H1 (cell line): ENCODE results near the gene NEDD1. TPM values are rescaled to one million over a fixed set of nuclear protein-coding genes. Genes with fewer than 3 reads are reported as not detected.

Experiments used
- CTCF ChIA-PET: fragments of 300-600 bp; sonication (Branson Sonifier 250); formaldehyde crosslinking; loops from one replicate; lab custom pipeline; 2021; ENCODE audit not compliant: partially characterized antibody; lab: Charles Lee
- POLR2A ChIA-PET: fragments of 300-600 bp; sonication (Branson Sonifier 250); formaldehyde crosslinking; loops from one replicate; lab custom pipeline; 2021; ENCODE audit warnings: inconsistent platforms; ENCODE audit not compliant: partially characterized antibody; lab: Charles Lee
- DNase-seq, 2 experiments: peaks; one replicate each; pipeline versions ENCODE4 v3.0.0 to v3.0.0-alpha.2; 2010 to 2022; ENCODE audit warnings: low spot score in 2 of 2, low read depth in 1 of 2, mixed read lengths in 1 of 2
- FAIRE-seq: peaks from 2 replicates; lab custom pipeline; 2011; peaks lifted over from hg19 to GRCh38; lab: Jason Lieb, UNC
- H2AFZ ChIP-seq: 2 replicates; pipeline ENCODE4 v1.8.1; 2012; ENCODE audit warnings: low read length, inconsistent platforms
- H2AK5ac ChIP-seq: 2 replicates; pipeline ENCODE4 v1.6.1; 2013; ENCODE audit warnings: low read depth, low read length
- H2BK120ac ChIP-seq: replicated peaks from 2 replicates; pipeline ENCODE3; 2013; ENCODE audit warnings: low read depth, low read length, inconsistent platforms
- H2BK12ac ChIP-seq: 2 replicates; pipeline ENCODE4 v1.6.1; 2013; ENCODE audit warnings: low read depth, low read length
- H2BK15ac ChIP-seq: 2 replicates; pipeline ENCODE4 v1.6.1; 2013; ENCODE audit warnings: low read length
- H2BK20ac ChIP-seq: 2 replicates; pipeline ENCODE4 v1.6.1; 2013; ENCODE audit warnings: low read length
- H2BK5ac ChIP-seq: 2 replicates; pipeline ENCODE4 v1.6.1; 2013; ENCODE audit warnings: low read depth, low read length
- H3K14ac ChIP-seq: 2 replicates; pipeline ENCODE4 v1.6.1; 2013; ENCODE audit warnings: inconsistent platforms; ENCODE audit not compliant: insufficient read length
- H3K18ac ChIP-seq: 2 replicates; pipeline ENCODE4 v1.6.1; 2013; ENCODE audit warnings: low read length; ENCODE audit errors: extremely low read depth
- H3K23ac ChIP-seq: 2 replicates; pipeline ENCODE4 v1.6.1; 2013; ENCODE audit warnings: inconsistent platforms; ENCODE audit not compliant: insufficient read length
- H3K23me2 ChIP-seq: 2 replicates; pipeline ENCODE4 v1.6.1; 2013; ENCODE audit warnings: low read depth, low read length
- H3K27ac ChIP-seq: 2 replicates; pipeline ENCODE4 v1.6.1; 2011; ENCODE audit warnings: low read depth, low read length, inconsistent platforms
- H3K27me3 ChIP-seq, 4 experiments: replicated peaks in 1 of 4; 1 replicate in 1 of 4; 2 replicates in 3 of 4; pipeline versions ENCODE4 v1.6.1 to v1.8.1; 2011 to 2013; ENCODE audit warnings: low read length in 3 of 4, mild to moderate bottlenecking in 3 of 4, inconsistent platforms in 2 of 4, mixed read lengths in 2 of 4, moderate library complexity in 1 of 4; ENCODE audit not compliant: control insufficient read depth in 3 of 4, insufficient read depth in 3 of 4; ENCODE audit errors: extremely low read depth in 1 of 4
- H3K36me3 ChIP-seq, 4 experiments: 2 replicates each; pipeline versions ENCODE4 v1.6.1 to v1.8.1; 2011 to 2013; ENCODE audit warnings: mild to moderate bottlenecking in 4 of 4, low read length in 3 of 4, moderate library complexity in 2 of 4, control low read depth in 1 of 4, inconsistent platforms in 1 of 4; ENCODE audit not compliant: insufficient read depth in 4 of 4, control insufficient read depth in 2 of 4
- H3K4ac ChIP-seq: replicated peaks from 2 replicates; pipeline ENCODE3; 2013; ENCODE audit warnings: low read length, low read depth, mixed read lengths, inconsistent platforms; ENCODE audit not compliant: insufficient read length
- H3K4me1 ChIP-seq, 4 experiments: replicated peaks in 1 of 4; 1 replicate in 1 of 4; 2 replicates in 3 of 4; pipeline versions ENCODE4 v1.6.1 to v1.8.1; 2011 to 2013; ENCODE audit warnings: low read length in 3 of 4, inconsistent platforms in 2 of 4, mixed read lengths in 1 of 4; ENCODE audit not compliant: insufficient read depth in 4 of 4, control insufficient read depth in 3 of 4
- H3K4me2 ChIP-seq, 2 experiments: 2 replicates each; pipeline versions ENCODE4 v1.6.1 to v1.8.1; 2011 to 2013; ENCODE audit warnings: low read depth in 2 of 2, low read length in 2 of 2, control low read depth in 1 of 2, inconsistent platforms in 1 of 2, mild to moderate bottlenecking in 1 of 2; ENCODE audit not compliant: insufficient read depth in 1 of 2
- H3K4me3 ChIP-seq, 4 experiments: fragments of 200-600, 300-600 bp in 1 of 4; sonication (generic), shearing (Covaris generic), sonication (Bioruptor Twin) in 1 of 4; 2 replicates each; pipeline versions ENCODE4 v1.5.1 to v1.8.1; 2011 to 2016; ENCODE audit warnings: low read length in 4 of 4, low read depth in 3 of 4, control low read depth in 2 of 4, inconsistent platforms in 2 of 4, mild to moderate bottlenecking in 2 of 4, mixed read lengths in 1 of 4, moderate library complexity in 1 of 4; ENCODE audit not compliant: insufficient read depth in 2 of 4; ENCODE audit errors: extremely low read depth in 1 of 4
- H3K56ac ChIP-seq: replicated peaks from 2 replicates; pipeline ENCODE3; 2013; ENCODE audit warnings: low read depth, mild to moderate bottlenecking, mixed read lengths, low read length, inconsistent platforms; ENCODE audit not compliant: insufficient read length
- H3K79me1 ChIP-seq: 2 replicates; pipeline ENCODE4 v1.6.1; 2013; ENCODE audit warnings: low read depth, low read length, control low read depth
- H3K79me2 ChIP-seq, 2 experiments: 2 replicates each; pipeline versions ENCODE4 v1.6.1 to v1.8.1; 2012 to 2013; ENCODE audit warnings: low read length in 2 of 2, mild to moderate bottlenecking in 2 of 2, inconsistent platforms in 1 of 2; ENCODE audit not compliant: insufficient read depth in 2 of 2, control insufficient read depth in 1 of 2
- H3K9ac ChIP-seq, 4 experiments: replicated peaks in 1 of 4; 1 replicate in 1 of 4; 2 replicates in 3 of 4; pipeline versions ENCODE4 v1.6.1 to v1.8.1; 2011 to 2013; ENCODE audit warnings: low read depth in 3 of 4, low read length in 3 of 4, control low read depth in 2 of 4, mild to moderate bottlenecking in 2 of 4, moderate library complexity in 2 of 4, inconsistent platforms in 1 of 4; ENCODE audit errors: extremely low read depth in 1 of 4
- H3K9me3 ChIP-seq, 2 experiments: 2 replicates each; pipeline versions ENCODE4 v1.6.1 to v1.8.1; 2012 to 2013; ENCODE audit warnings: mild to moderate bottlenecking in 2 of 2, moderate library complexity in 2 of 2, control low read depth in 1 of 2, inconsistent platforms in 1 of 2, low read depth in 1 of 2, low read length in 1 of 2, mixed read lengths in 1 of 2; ENCODE audit not compliant: insufficient read depth in 2 of 2
- H4K20me1 ChIP-seq, 2 experiments: replicated peaks in 1 of 2; 2 replicates each; pipeline versions ENCODE3 to v1.8.1; 2011 to 2013; ENCODE audit warnings: inconsistent platforms in 2 of 2, low read length in 2 of 2, mild to moderate bottlenecking in 1 of 2; ENCODE audit not compliant: insufficient read depth in 2 of 2, control insufficient read depth in 1 of 2
- H4K5ac ChIP-seq: 2 replicates; pipeline ENCODE4 v1.6.1; 2013; ENCODE audit warnings: low read length, low read depth, mixed read lengths, inconsistent platforms; ENCODE audit not compliant: insufficient read length
- H4K8ac ChIP-seq: 2 replicates; pipeline ENCODE4 v1.8.0; 2013; ENCODE audit warnings: mild to moderate bottlenecking, moderate library complexity, low read length, inconsistent platforms; ENCODE audit not compliant: insufficient read depth; ENCODE audit errors: extremely low read depth
- H4K91ac ChIP-seq: replicated peaks from 2 replicates; pipeline ENCODE3; 2013; ENCODE audit warnings: low read length, mixed read lengths, inconsistent platforms; ENCODE audit not compliant: insufficient read length
- CEBPB ChIP-seq: IDR thresholded peaks from 2 replicates; pipeline ENCODE4 v1.6.1; 2012; ENCODE audit warnings: low read depth, low read length
- WGBS, 2 experiments: shearing (Covaris generic) in 1 of 2; methylation state at CpG; one replicate each; pipeline versions ENCODE4 v1.1.6 to v1.1.7; 2013 to 2015; ENCODE audit warnings: low lambda C conversion rate in 2 of 2, mixed read lengths in 2 of 2, inconsistent platforms in 1 of 2, low coverage in 1 of 2, missing lambda C conversion rate in 1 of 2; ENCODE audit not compliant: insufficient replicate concordance in 2 of 2, insufficient coverage in 1 of 2, insufficient read length in 1 of 2; ENCODE audit errors: extremely low coverage in 1 of 2, missing lambda C conversion rate in 1 of 2; 5-methylcytosine and 5-hydroxymethylcytosine counted together
- polyA plus RNA-seq, 7 experiments: library from polyadenylated mRNA; depleted of rRNA in 3 of 7; stranded (reverse) in 5 of 7; unstranded in 2 of 7; fragments of >200 nt in 5 of 7; fragments of 200-250 nt in 2 of 7; gene quantifications; 1 replicate in 5 of 7; 2 replicates in 1 of 7; 4 replicates in 1 of 7; pipeline versions ENCODE4 v1.2.1 to v1.2.3, GENCODE V29; 2011 to 2013; ENCODE audit warnings: missing spikeins in 2 of 7, mixed read lengths in 2 of 7
- total RNA-seq: library from RNA; stranded (reverse); fragmentation: NEBNext Ultra II Directional; extraction: Animal tissue kit (Norgen Biotek cat#: 25700); gene quantifications from 2 replicates; pipeline ENCODE4 v1.2.1, GENCODE V29; 2021

NEDD1 gene
- total and polyA plus RNA-seq, 2 of the 8 experiments (the other 6 are each of a cell fraction or from before 2014, with no cell fraction given): 9.0 to 26.6 TPM

DNA sequence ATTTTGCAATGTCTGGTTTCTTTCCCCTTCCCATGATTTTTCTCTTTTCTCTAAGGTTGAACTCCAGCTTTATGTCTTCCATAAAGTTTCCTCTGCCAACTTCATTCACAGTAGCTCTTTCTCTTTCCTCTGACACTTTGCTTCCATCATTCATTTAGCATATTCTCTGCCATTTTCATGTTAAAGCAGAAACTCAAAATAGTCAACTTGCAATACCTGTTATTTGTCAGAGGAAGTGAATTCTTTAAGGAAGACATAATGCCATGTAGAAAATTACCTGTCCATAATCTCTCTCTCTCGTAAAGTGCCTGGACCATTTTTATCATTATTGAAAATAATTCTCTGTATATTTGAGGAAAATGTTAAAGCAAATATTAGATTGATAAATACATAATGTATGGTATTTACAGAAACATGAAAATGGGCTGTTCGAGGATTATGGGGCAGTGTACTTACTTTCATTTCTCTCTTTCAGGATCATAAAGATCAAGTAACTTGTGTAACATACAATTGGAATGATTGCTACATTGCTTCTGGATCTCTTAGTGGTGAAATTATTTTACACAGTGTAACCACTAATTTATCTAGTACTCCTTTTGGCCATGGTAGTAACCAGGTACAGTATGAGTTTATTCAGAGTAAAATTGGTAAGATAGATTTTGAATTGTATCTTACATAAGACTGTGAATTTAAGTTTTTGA, 12.6 kb downstream of the NEDD1 start:
- Histone ChIP-seq H3K4me1 (peaks cover 0 to 2% (median 0%) of the 10 kb centered on the region in 4 experiments; a peak in 1 of 7 replicates), H4K5ac (no peak overlapping the region), H2BK15ac (no peak overlapping the region), H3K23ac (no peak overlapping the region), H3K18ac (no peak overlapping the region), H2BK20ac (no peak overlapping the region), H3K4me3 (no peak overlapping the region; a peak in 1 of 8 replicates), H2BK12ac (no peak overlapping the region), H3K23me2 (no peaks in the 10 kb centered on the region), H3K27ac (no peak overlapping the region), H2AK5ac (no peak overlapping the region), H2AFZ (no peak overlapping the region), H4K8ac (no peak overlapping the region), H3K27me3 (no peaks in the 10 kb centered on the region), H3K14ac (no peak overlapping the region), H2BK120ac (no peak overlapping the region), H4K91ac (no peak overlapping the region), H3K4me2 (0 out of 4 replicates have a peak overlapping the region, but pooled peaks have one; percentile 18 to 34), H3K56ac (no peak overlapping the region), H3K79me2 (peaks cover 0 to 13% of the 10 kb centered on the region in 2 experiments; a peak in 1 of 4 replicates), H3K9ac (no peak overlapping the region), H3K9me3 (no peaks in the 10 kb centered on the region), H2BK5ac (no peak overlapping the region), H3K79me1 (no peaks in the 10 kb centered on the region), H3K4ac (no peak overlapping the region), H4K20me1 (no peaks in the 10 kb centered on the region), H3K36me3 (no peaks in the 10 kb centered on the region; a peak in 1 of 8 replicates)
- ChIA-PET CTCF (interaction anchor here (1.1 to 1.6 kb wide), 2 partner anchors 9 to 16 kb away, joined by 3 read pairs; no protein-coding TSS in a partner anchor), POLR2A (interaction anchor here (0.8 kb wide), 1 partner anchor 12 kb away, joined by 3 read pairs; no protein-coding TSS in a partner anchor)
- no peak for TF ChIP-seq CEBPB
- DNase-seq: no peak
- FAIRE-seq: no peak
- 85% methylated on average over 2 of the region's 2 CpGs; no CpG with 5 or more reads in 1 of the 2 experiments for WGBS, 2 experiments
